Measurements from ENCODE around the gene CMSS1.

- TF ChIP-seq POLR2AphosphoS5 (IDR thresholded peaks at IDR 0.05; ENCODE audit: low read depth, low read length) (no peak), CTCF (IDR thresholded peaks at IDR 0.05) (no peak), REST (IDR thresholded peaks at IDR 0.05; ENCODE audit: insufficient read depth in 1 of 2, low read depth in 2 of 2, low read length in 1 of 2) (no peak)
Observed at GRCh38 chr3:99895703-99896441, 78.2 kb downstream of the CMSS1 start.
